Tibial nerve (tissue), 4 donors: Measurements from ENCODE around the gene FIP1L1. TPM values are rescaled to one million over a fixed set of nuclear protein-coding genes. Genes with fewer than 3 reads are reported as not detected.

ENCODE experiments used
- DNase-seq, 2 donors: peaks; one replicate each; pipeline ENCODE4 v3.0.0-alpha.2; 2019; ENCODE audit warnings: low spot score in 2 of 2
- H3K27ac ChIP-seq, 4 donors: fragments of 200-600 bp; sonication (generic) in 3 of 4; one replicate each; pipeline ENCODE4 v1.5.1; 2017 to 2019; ENCODE audit warnings: mild to moderate bottlenecking in 1 of 4
- H3K27me3 ChIP-seq, 2 donors: fragments of 200-600 bp; sonication (generic) in 1 of 2; one replicate each; pipeline versions ENCODE4 v1.5.1 to v1.6.0; 2017 to 2019
- H3K36me3 ChIP-seq, 3 donors: fragments of 200-600 bp; sonication (generic); one replicate each; pipeline ENCODE4 v1.5.1; 2018 to 2019
- H3K4me1 ChIP-seq, 4 donors: fragments of 200-600 bp; sonication (generic) in 3 of 4; one replicate each; pipeline ENCODE4 v1.5.1; 2017 to 2019
- H3K4me3 ChIP-seq, 4 donors: fragments of 200-600 bp; sonication (generic) in 3 of 4; one replicate each; pipeline ENCODE4 v1.5.1; 2017 to 2019; ENCODE audit warnings: mild to moderate bottlenecking in 1 of 4, moderate library complexity in 1 of 4
- H3K9me3 ChIP-seq, 4 donors: fragments of 200-600 bp; sonication (generic) in 3 of 4; one replicate each; pipeline ENCODE4 v1.5.1; 2017 to 2019
- CTCF ChIP-seq, 5 experiments: fragments of 200-600 bp in 3 of 5; fragments of 450-650 bp in 2 of 5; sonication (generic) in 3 of 5; IDR thresholded peaks; one replicate each; pipeline ENCODE4 v1.5.1; 2016 to 2019; ENCODE audit warnings: antibody characterized with exemption in 5 of 5, mild to moderate bottlenecking in 3 of 5, moderate library complexity in 2 of 5
- EP300 ChIP-seq, 2 donors: sonication (generic); formaldehyde crosslinking; IDR thresholded peaks; one replicate each; pipeline ENCODE4 v1.6.1; 2017; ENCODE audit warnings: antibody characterized with exemption in 2 of 2, mild to moderate bottlenecking in 1 of 2
- POLR2A ChIP-seq, 2 donors: fragments of 450-650 bp; IDR thresholded peaks; one replicate each; pipeline ENCODE4 v1.6.1; 2017; ENCODE audit warnings: antibody characterized with exemption in 2 of 2, mild to moderate bottlenecking in 2 of 2, moderate library complexity in 2 of 2
- WGBS, 2 donors: methylation state at CpG; one replicate each; pipeline ENCODE4 v1.1.5; 2018; 5-methylcytosine and 5-hydroxymethylcytosine counted together
- total RNA-seq, 4 donors: library from RNA; depleted of rRNA; stranded (reverse); fragments of >200 nt; gene quantifications; one replicate each; pipeline ENCODE4 v1.1.0, GENCODE V29; 2016

Gene FIP1L1
- total RNA-seq, 4 donors from 2014 or later, result 43.2 to 56.4 (median 51.8) TPM

- Histone ChIP-seq H3K9me3 (no peaks in the 10 kb centered on the region), H3K4me1 (peaks cover 0 to 17% (median 0%) of the 10 kb centered on the region in 4 donors), H3K27me3 (no peaks in the 10 kb centered on the region), H3K4me3 (no peak overlapping the region), H3K27ac (no peak overlapping the region), H3K36me3 (no peaks in the 10 kb centered on the region)
- no peak for TF ChIP-seq EP300 (IDR thresholded peaks at IDR 0.05)
- TF ChIP-seq CTCF (IDR thresholded peaks at IDR 0.05), result no peak
- no peak for TF ChIP-seq POLR2A (IDR thresholded peaks at IDR 0.05)
- no peak for DNase-seq
- WGBS, 2 donors, result 90 to 94% methylated on average over 5 of the region's 5 CpGs
These were observed 102.5 kb downstream of the FIP1L1 start for GRCh38 chr4:53479736-53480525.

- TF ChIP-seq EP300 (IDR thresholded peaks at IDR 0.05) (no peak), CTCF (IDR thresholded peaks at IDR 0.05) (no peak), POLR2A (IDR thresholded peaks at IDR 0.05) (no peak)
These were observed 103.5 kb downstream of the FIP1L1 start for GRCh38 chr4:53480909-53481308.

GRCh38 chr4:53481586-53481985 is 104.1 kb downstream of the FIP1L1 start:
- 91 to 94% methylated on average over 8 of the region's 8 CpGs for WGBS, 2 donors
- TF ChIP-seq POLR2A (IDR thresholded peaks at IDR 0.05) (no peak), EP300 (IDR thresholded peaks at IDR 0.05) (no peak), CTCF (IDR thresholded peaks at IDR 0.05) (no peak)
- DNase-seq, result no peak
- Histone ChIP-seq H3K4me1 (peaks cover 0 to 12% (median 0%) of the 10 kb centered on the region in 4 donors), H3K4me3 (no peak overlapping the region), H3K27ac (no peak overlapping the region), H3K36me3 (no peaks in the 10 kb centered on the region), H3K9me3 (no peaks in the 10 kb centered on the region), H3K27me3 (no peaks in the 10 kb centered on the region)

More at GRCh38 chr4:53480909-53481308, 103.5 kb downstream of the FIP1L1 start:
- Histone ChIP-seq H3K4me3 (no peak overlapping the region), H3K27me3 (no peaks in the 10 kb centered on the region), H3K36me3 (no peaks in the 10 kb centered on the region), H3K9me3 (no peaks in the 10 kb centered on the region), H3K27ac (no peak overlapping the region), H3K4me1 (peaks cover 0 to 17% (median 0%) of the 10 kb centered on the region in 4 donors)
- DNase-seq, result no peak
- WGBS, 2 donors, result 85 to 88% methylated on average over 2 of the region's 2 CpGs

- no peaks in the 10 kb centered on the region for H3K27me3 ChIP-seq
- 93 to 96% methylated on average over 1 of the region's 1 CpG for WGBS, 2 donors
- no peaks in the 10 kb centered on the region for H3K36me3 ChIP-seq
- TF ChIP-seq CTCF (IDR thresholded peaks at IDR 0.05) (no peak), POLR2A (IDR thresholded peaks at IDR 0.05) (no peak), EP300 (IDR thresholded peaks at IDR 0.05) (no peak)
- no peak overlapping the region for H3K4me3 ChIP-seq
- H3K27ac ChIP-seq, result no peak overlapping the region
- no peaks in the 10 kb centered on the region for H3K9me3 ChIP-seq
- H3K4me1 ChIP-seq, result no peaks in the 10 kb centered on the region
- no peak for DNase-seq
These were observed 105.8 kb downstream of the FIP1L1 start for GRCh38 chr4:53483250-53483649.

DNA sequence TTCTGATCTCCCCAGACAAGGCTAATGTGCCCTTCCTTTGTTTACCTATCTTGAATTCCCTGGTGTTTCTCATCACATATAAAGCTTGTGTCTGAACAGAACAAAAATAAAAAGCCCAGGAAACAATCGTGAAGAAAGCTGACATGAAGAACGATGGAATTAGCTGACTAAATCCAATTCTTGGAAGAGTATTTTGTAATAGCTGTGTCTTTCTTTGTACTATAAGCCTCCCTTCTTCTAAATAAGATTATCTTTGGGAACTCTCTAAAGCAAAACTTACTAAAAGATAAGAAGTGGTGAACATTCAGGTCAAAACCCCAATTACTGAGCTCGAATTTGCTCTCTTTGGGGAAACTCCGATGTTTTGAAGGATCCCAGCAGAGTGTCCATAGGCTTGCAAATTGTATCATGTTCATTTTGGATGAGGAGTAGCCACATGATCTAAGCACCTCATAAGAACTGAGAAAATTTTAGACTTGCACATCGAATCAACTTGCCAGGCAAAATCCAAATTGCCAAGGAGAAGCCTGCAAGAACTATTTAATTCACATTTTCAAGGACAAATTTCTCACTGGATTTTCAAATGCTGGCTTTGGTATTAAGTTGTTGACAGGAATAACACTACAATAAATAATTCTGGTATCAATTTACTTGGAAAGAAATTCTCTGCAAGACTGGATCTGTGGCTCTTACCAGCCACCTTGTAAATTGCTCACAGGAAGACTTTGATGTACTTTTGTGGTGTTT is 107.6 kb downstream of the FIP1L1 start:
- 77 to 85% methylated on average over 5 of the region's 5 CpGs for WGBS, 2 donors
- H3K36me3 ChIP-seq, result no peaks in the 10 kb centered on the region
- H3K4me1 ChIP-seq, result peaks cover 0 to 2% (median 0%) of the 10 kb centered on the region in 4 donors
- H3K4me3 ChIP-seq, result no peak overlapping the region
- TF ChIP-seq EP300 (IDR thresholded peaks at IDR 0.05) (no peak), POLR2A (IDR thresholded peaks at IDR 0.05) (no peak), CTCF (IDR thresholded peaks at IDR 0.05) (no peak)
- no peaks in the 10 kb centered on the region for H3K27me3 ChIP-seq
- no peaks in the 10 kb centered on the region for H3K9me3 ChIP-seq
- no peak for DNase-seq
- peak overlapping the region in 1 of 4 donors; percentile 30 for H3K27ac ChIP-seq
